ENCODE data around the gene MYBPH.

The MYBPH gene

DNA sequence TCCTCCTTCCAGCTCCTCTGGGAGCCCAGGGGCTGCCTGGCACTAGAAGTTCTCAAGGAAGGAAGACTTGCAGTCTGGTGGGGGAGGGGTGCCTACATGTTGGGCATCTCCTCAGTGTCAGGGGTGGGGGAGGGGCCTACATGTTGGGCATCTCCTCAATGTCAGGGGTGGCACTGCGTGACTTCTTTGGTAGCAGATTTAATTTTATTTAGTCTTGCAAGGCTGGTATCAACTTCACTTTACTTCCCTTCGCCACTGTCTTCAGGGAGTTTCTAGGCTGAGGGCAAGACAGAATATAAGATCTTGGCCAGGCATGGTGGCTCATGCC is 29.6 kb downstream of the MYBPH start:
- no peak for DNase-seq (ENCODE audit: low read depth)

GRCh38 chr1:203145321-203146041 is 30.1 kb downstream of the MYBPH start:
- TF ChIP-seq, protein P1, sequence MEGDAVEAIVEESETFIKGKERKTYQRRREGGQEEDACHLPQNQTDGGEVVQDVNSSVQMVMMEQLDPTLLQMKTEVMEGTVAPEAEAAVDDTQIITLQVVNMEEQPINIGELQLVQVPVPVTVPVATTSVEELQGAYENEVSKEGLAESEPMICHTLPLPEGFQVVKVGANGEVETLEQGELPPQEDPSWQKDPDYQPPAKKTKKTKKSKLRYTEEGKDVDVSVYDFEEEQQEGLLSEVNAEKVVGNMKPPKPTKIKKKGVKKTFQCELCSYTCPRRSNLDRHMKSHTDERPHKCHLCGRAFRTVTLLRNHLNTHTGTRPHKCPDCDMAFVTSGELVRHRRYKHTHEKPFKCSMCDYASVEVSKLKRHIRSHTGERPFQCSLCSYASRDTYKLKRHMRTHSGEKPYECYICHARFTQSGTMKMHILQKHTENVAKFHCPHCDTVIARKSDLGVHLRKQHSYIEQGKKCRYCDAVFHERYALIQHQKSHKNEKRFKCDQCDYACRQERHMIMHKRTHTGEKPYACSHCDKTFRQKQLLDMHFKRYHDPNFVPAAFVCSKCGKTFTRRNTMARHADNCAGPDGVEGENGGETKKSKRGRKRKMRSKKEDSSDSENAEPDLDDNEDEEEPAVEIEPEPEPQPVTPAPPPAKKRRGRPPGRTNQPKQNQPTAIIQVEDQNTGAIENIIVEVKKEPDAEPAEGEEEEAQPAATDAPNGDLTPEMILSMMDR (IDR thresholded peaks at IDR 0.05; ENCODE audit: insufficient read depth, low read depth, low read length, missing control alignments) = no peak
- H3K4me3 ChIP-seq (ENCODE audit: low read depth, low read length) = no peak overlapping the region
- no peak for DNase-seq (ENCODE audit: low read depth)

More for the DNA sequence above, 29.6 kb downstream of the MYBPH start:
- no peak overlapping the region for H3K4me3 ChIP-seq (ENCODE audit: low read depth, low read length)
- TF ChIP-seq, protein P1 (IDR thresholded peaks at IDR 0.05; ENCODE audit: insufficient read depth, low read depth, low read length, missing control alignments) = no peak

- TF ChIP-seq, protein P1 (IDR thresholded peaks at IDR 0.05; ENCODE audit: insufficient read depth, low read depth, low read length, missing control alignments) = no peak
- no peak for DNase-seq (ENCODE audit: low read depth)
- no peak overlapping the region for H3K4me3 ChIP-seq (ENCODE audit: low read depth, low read length)
Observed at GRCh38 chr1:203144661-203145060, 31.0 kb downstream of the MYBPH start.

GRCh38 chr1:203143641-203144040 is 32.0 kb downstream of the MYBPH start:
- TF ChIP-seq, protein P1 (IDR thresholded peaks at IDR 0.05; ENCODE audit: insufficient read depth, low read depth, low read length, missing control alignments) = no peak
- DNase-seq (ENCODE audit: low read depth) = no peak
- no peak overlapping the region for H3K4me3 ChIP-seq (ENCODE audit: low read depth, low read length)

GRCh38 chr1:203142684-203143408 is 32.8 kb downstream of the MYBPH start:
- H3K4me3 ChIP-seq (ENCODE audit: low read depth, low read length) = no peak overlapping the region
- TF ChIP-seq, protein P1 (IDR thresholded peaks at IDR 0.05; ENCODE audit: insufficient read depth, low read depth, low read length, missing control alignments) = no peak
- DNase-seq (ENCODE audit: low read depth) = no peak

DNA sequence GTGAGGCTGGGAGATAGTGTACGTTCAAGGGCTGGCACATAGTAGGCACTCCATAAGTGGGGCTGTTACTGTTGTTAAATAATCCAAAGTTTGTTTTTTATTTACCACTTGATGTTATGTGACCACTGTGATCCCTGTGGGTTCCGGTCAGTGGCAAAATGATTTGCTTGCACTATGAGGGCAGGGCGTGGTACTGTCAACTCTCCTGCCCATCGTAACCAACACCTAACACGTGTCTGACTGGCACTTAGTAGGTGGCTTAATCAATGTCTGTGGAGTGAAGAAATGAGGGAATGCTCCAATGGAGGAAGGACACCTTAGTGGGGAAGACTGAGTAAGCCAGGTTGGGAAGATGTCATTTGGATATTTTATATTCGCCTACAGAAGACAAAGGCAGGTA is 33.5 kb downstream of the MYBPH start:
- H3K4me3 ChIP-seq (ENCODE audit: low read depth, low read length) = no peak overlapping the region
- TF ChIP-seq, protein P1 (IDR thresholded peaks at IDR 0.05; ENCODE audit: insufficient read depth, low read depth, low read length, missing control alignments) = no peak
- no peak for DNase-seq (ENCODE audit: low read depth)
